Esophagus muscularis mucosa (tissue), 4 donors: ENCODE data around the gene DENND10. TPM values are rescaled to one million over a fixed set of nuclear protein-coding genes. Genes with fewer than 3 reads are reported as not detected.
"Not testable (repeated sequence)": the region's sequence is repeated elsewhere in the genome, so short reads cannot be mapped to it uniquely, and the experiment has no call there.

Experiments used
- DNase-seq: peaks from one replicate; pipeline ENCODE4 v3.0.0-alpha.2; 2017; ENCODE audit errors: extremely low spot score
- H3K27ac ChIP-seq, 4 donors: fragments of 200-600 bp; sonication (generic); replicated peaks in 1 of 4; 1 replicate in 3 of 4; 2 replicates in 1 of 4; pipeline ENCODE4 v1.5.1; 2016 to 2019; ENCODE audit warnings: mild to moderate bottlenecking in 1 of 4
- H3K27me3 ChIP-seq, 4 donors: fragments of 200-600 bp; sonication (generic); one replicate each; pipeline versions ENCODE4 v1.5.1 to v1.6.0; 2016 to 2019
- H3K36me3 ChIP-seq, 4 donors: fragments of 200-600 bp; sonication (generic); one replicate each; pipeline ENCODE4 v1.5.1; 2016 to 2019
- H3K4me1 ChIP-seq, 4 donors: fragments of 200-600 bp; sonication (generic); one replicate each; pipeline ENCODE4 v1.5.1; 2016 to 2019
- H3K4me3 ChIP-seq, 4 donors: fragments of 200-600 bp; sonication (generic); 1 replicate in 2 of 4; 2 replicates in 2 of 4; pipeline ENCODE4 v1.5.1; 2016 to 2019; ENCODE audit warnings: mild to moderate bottlenecking in 4 of 4, moderate library complexity in 1 of 4
- H3K9me3 ChIP-seq, 4 donors: fragments of 200-600 bp; sonication (generic); 1 replicate in 3 of 4; 2 replicates in 1 of 4; pipeline ENCODE4 v1.5.1; 2016 to 2019
- EP300 ChIP-seq: sonication (generic); formaldehyde crosslinking; IDR thresholded peaks from one replicate; pipeline ENCODE4 v1.6.1; 2017; ENCODE audit warnings: antibody characterized with exemption
- POLR2A ChIP-seq: fragments of 450-650 bp; IDR thresholded peaks from one replicate; pipeline ENCODE4 v1.6.1; 2017; ENCODE audit warnings: antibody characterized with exemption, moderate library complexity, mild to moderate bottlenecking, low read depth
- POLR2AphosphoS5 ChIP-seq, 2 donors: sonication (generic); formaldehyde crosslinking; IDR thresholded peaks; one replicate each; pipeline ENCODE4 v1.6.1; 2017; ENCODE audit warnings: antibody characterized with exemption in 2 of 2
- WGBS: methylation state at CpG from one replicate; pipeline ENCODE4 v1.1.5; 2018; 5-methylcytosine and 5-hydroxymethylcytosine counted together
- intact Hi-C: fragments of 100-400 bp; cut with DNase I; formaldehyde crosslinking; loops from one replicate; pipeline ENCODE4 v1.15.1; 2023
- total RNA-seq, 4 donors: library from RNA; depleted of rRNA; stranded (reverse); fragments of >200 nt; gene quantifications; one replicate each; pipeline versions ENCODE4 v1.1.0 to v1.2.1, GENCODE V29; 2016
- TF ChIP-seq, protein P1 (sequence below), 3 experiments: fragments of 200-600 bp in 2 of 3; fragments of 450-650 bp in 1 of 3; sonication (generic) in 2 of 3; IDR thresholded peaks; one replicate each; pipeline ENCODE4 v1.5.1; 2017 to 2019; ENCODE audit warnings: antibody characterized with exemption in 3 of 3, mild to moderate bottlenecking in 2 of 3, moderate library complexity in 1 of 3

Gene DENND10
- total RNA-seq, 4 donors from 2014 or later, result 19.1 to 23.7 (median 22.3) TPM

DNA sequence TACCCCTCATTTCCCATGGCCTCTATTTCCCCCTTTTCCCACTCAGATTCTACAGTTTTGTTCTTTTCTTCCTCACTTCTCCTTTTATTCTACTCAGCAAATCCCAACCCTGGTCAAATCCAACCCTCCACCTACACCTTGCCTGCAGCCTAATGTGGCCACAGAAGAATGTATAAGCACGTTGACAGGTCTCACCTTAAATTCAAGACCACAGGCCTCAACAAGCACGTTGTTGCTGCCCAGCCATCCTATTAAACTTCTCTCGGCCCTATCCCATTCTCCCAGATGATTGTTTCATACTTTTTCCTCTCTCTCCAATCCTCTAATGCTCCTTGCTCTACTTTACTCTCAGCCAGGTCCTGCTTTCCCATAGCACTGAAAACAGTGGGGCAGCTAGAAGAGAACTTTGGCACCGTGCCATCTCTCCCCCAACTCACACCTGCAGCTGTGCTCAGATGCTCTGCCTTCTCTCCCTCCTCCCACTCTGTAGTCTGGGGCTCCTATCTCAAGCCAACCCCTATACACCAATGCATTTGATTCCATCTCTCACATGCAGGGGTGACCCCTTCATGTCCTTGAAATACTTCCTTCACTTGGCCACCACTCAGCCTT is 16.5 kb upstream of the DENND10 start:
- Histone ChIP-seq H3K36me3 (no peaks in the 10 kb centered on the region), H3K27me3 (no peaks in the 10 kb centered on the region), H3K27ac (no peak overlapping the region), H3K4me3 (no peak overlapping the region), H3K9me3 (no peaks in the 10 kb centered on the region), H3K4me1 (no peaks in the 10 kb centered on the region)
- DNase-seq, result no peak
- TF ChIP-seq POLR2AphosphoS5 (IDR thresholded peaks at IDR 0.05) (no peak), POLR2A (no peak), EP300 (no peak)
- TF ChIP-seq, protein P1, sequence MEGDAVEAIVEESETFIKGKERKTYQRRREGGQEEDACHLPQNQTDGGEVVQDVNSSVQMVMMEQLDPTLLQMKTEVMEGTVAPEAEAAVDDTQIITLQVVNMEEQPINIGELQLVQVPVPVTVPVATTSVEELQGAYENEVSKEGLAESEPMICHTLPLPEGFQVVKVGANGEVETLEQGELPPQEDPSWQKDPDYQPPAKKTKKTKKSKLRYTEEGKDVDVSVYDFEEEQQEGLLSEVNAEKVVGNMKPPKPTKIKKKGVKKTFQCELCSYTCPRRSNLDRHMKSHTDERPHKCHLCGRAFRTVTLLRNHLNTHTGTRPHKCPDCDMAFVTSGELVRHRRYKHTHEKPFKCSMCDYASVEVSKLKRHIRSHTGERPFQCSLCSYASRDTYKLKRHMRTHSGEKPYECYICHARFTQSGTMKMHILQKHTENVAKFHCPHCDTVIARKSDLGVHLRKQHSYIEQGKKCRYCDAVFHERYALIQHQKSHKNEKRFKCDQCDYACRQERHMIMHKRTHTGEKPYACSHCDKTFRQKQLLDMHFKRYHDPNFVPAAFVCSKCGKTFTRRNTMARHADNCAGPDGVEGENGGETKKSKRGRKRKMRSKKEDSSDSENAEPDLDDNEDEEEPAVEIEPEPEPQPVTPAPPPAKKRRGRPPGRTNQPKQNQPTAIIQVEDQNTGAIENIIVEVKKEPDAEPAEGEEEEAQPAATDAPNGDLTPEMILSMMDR (IDR thresholded peaks at IDR 0.05), result no peak
- intact Hi-C loops, result no loop called here
- 72% methylated on average over 4 of the region's 4 CpGs for WGBS

DNA sequence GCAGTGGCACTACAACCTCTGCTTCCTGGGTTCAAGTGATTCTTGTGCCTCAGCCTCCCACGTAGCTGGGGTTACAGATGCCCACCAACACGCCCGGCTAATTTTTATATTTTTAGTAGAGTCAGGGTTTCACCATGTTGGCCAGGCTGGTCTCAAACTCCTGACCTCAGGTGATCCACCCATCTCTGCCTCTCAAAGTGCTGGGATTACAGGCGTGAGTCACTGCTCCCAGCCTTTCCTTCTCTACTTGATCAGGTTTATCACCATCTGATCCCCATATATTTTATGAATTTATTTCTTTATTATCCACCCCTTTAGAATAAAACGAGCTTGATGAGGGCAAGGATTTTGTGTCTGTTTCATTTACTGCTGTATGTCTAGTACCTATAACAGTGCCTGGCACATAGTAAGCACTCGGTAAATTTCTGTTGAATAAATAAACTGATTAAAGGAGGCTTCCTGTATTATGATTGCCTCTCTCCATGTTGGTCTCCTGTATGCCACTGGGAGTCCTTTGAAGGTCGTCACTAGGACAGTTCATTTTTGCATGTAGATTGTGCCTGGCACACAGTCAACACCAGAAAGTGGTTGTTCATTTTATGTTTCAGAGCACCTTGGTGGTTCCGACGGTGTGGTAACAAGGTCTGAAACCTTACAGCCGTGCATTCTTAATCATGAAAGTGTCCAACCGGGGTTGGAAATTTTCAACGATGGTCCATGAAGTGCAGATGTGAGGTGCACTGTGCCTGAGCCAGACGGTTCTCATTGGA is 13.7 kb upstream of the DENND10 start:
- DNase-seq, result no peak
- H3K4me3 ChIP-seq, result no peak overlapping the region
- no peaks in the 10 kb centered on the region for H3K27me3 ChIP-seq
- intact Hi-C loops, result no loop called here
- H3K9me3 ChIP-seq, result no peaks in the 10 kb centered on the region
- no peaks in the 10 kb centered on the region for H3K4me1 ChIP-seq
- no peak for TF ChIP-seq POLR2A
- TF ChIP-seq EP300, result no peak
- TF ChIP-seq POLR2AphosphoS5 (IDR thresholded peaks at IDR 0.05), result no peak
- TF ChIP-seq, protein P1 (IDR thresholded peaks at IDR 0.05), result no peak
- no peak overlapping the region for H3K27ac ChIP-seq
- 85% methylated on average over 13 of the region's 13 CpGs for WGBS
- no peaks in the 10 kb centered on the region for H3K36me3 ChIP-seq

DNA sequence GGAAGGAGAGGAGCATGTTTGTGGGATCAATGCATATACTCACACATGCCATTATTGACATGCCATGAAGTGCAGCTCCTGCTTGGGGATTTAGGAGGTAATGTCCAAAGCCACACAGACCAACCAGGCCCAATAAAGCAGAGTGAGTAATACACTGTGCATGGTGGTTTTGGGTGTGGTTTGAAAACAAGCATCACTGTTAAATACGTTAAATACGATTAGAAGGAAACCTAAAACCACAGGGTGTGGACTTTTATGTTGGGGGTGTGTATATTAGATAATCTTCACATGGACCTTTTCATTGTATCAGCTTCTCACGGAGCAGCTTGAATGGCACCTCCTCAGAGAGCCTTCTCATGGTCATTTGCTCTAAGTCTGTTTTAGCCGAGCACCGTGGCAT is 12.9 kb upstream of the DENND10 start:
- DNase-seq, result no peak
- H3K27ac ChIP-seq, result no peak overlapping the region
- no peaks in the 10 kb centered on the region for H3K9me3 ChIP-seq
- no peaks in the 10 kb centered on the region for H3K36me3 ChIP-seq
- intact Hi-C loops, result no loop called here
- H3K27me3 ChIP-seq, result no peaks in the 10 kb centered on the region
- H3K4me3 ChIP-seq, result no peak overlapping the region
- TF ChIP-seq EP300 (no peak), POLR2A (no peak), POLR2AphosphoS5 (IDR thresholded peaks at IDR 0.05) (no peak)
- TF ChIP-seq, protein P1 (IDR thresholded peaks at IDR 0.05), result no peak
- 71% methylated on average over 5 of the region's 5 CpGs for WGBS
- no peaks in the 10 kb centered on the region for H3K4me1 ChIP-seq

DNA sequence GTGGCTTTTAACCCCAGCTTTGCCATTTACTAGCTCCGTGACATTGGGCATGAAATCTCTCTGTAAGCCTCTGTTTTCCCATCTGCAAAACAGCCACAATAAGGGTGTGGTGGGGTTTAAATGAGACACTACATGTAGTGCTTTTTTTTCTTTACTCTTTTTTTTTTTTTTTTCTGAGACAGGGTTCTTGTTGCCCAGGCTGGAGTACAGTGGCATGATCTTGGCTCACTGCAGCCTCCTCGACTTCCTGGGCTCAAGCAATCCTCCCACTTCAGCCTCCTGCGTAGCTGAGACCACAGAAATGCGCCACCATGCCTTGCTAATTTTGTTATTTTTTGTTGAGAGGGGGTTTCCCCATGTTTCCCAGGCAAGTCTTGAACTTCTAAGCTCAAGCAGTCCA is 8.3 kb upstream of the DENND10 start:
- no peaks in the 10 kb centered on the region for H3K9me3 ChIP-seq
- TF ChIP-seq POLR2AphosphoS5 (IDR thresholded peaks at IDR 0.05) (no peak), POLR2A (no peak), EP300 (no peak)
- TF ChIP-seq, protein P1 (IDR thresholded peaks at IDR 0.05), result no peak
- no peak for DNase-seq
- H3K27me3 ChIP-seq, result no peaks in the 10 kb centered on the region
- no peaks in the 10 kb centered on the region for H3K36me3 ChIP-seq
- no peak overlapping the region for H3K27ac ChIP-seq
- H3K4me1 ChIP-seq, result no peaks in the 10 kb centered on the region
- intact Hi-C loops, result no loop called here
- H3K4me3 ChIP-seq, result no peak overlapping the region
- 81% methylated on average over 4 of the region's 4 CpGs for WGBS

DNA sequence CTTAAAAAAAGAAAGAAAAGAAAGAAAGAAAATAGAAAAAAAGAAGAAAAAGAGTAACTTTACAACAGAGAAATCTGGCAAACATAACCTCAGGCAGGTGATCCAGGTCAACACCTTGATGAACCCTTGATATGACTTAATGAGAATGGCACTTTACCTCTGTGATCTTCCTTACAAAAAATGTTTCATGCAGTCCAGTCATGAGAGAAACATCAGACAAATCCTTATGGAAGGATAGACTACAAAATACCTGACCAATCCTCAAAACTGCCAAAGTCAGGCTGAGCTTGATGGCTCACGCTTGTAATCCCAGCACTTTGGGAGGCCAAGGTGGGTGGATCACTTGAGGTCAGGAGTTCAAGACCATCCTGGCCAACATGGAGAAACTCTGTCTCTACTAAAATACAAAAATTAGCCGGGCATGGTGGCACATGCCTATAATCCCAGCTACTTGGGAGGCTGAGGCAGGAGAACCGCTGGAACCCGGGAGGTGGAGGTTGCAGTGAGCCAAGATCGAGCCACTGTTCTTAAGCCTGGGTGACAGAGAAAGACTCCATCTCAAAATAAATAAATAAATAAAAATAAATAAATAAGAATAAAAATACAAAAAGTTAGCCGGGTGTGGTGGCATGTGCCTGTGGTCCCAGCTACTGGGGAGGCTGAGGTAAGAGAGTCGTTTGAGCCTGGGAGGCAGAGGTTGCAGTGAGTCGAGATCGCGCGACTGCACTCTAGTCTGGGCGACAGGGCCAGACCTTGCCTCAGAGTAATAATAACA is 7.1 kb upstream of the DENND10 start:
- intact Hi-C loops, H3K4me3 ChIP-seq, DNase-seq, H3K27me3 ChIP-seq, H3K9me3 ChIP-seq, H3K27ac ChIP-seq, H3K36me3 ChIP-seq, H3K4me1 ChIP-seq: not testable (repeated sequence)
- 94% methylated on average over 12 of the region's 12 CpGs for WGBS
